ENCODE data around the gene PAH. TPM values are rescaled to one million over a fixed set of nuclear protein-coding genes. Genes with fewer than 3 reads are reported as not detected.

Gene PAH
- polyA plus RNA-seq, 6 donors from 2014 or later: not detected

Other genes with a start within 250 kb of the PAH start
- not detected for gene ASCL1, start 40.4 kb upstream of the PAH start, polyA plus RNA-seq (ENCODE audit: low read depth in 6 of 6)

All from naive B cell (primary cell).